Measurements from ENCODE around the gene GADL1.

Gene GADL1

GRCh38 chr3:30721314-30721634 is 173.2 kb downstream of the GADL1 start:
- no peak for DNase-seq (ENCODE audit: low read depth)

- DNase-seq (ENCODE audit: low read depth) = peak; percentile 58
Measured at GRCh38 chr3:30720586-30721313, 173.7 kb downstream of the GADL1 start.

- DNase-seq (ENCODE audit: low read depth) = no peak
Measured at GRCh38 chr3:30719536-30719935, 174.9 kb downstream of the GADL1 start.

GRCh38 chr3:30713885-30714503 is 180.5 kb downstream of the GADL1 start:
- no peak for DNase-seq (ENCODE audit: low read depth)

GRCh38 chr3:30712991-30713390 is 181.5 kb downstream of the GADL1 start:
- no peak for DNase-seq (ENCODE audit: low read depth)

GRCh38 chr3:30711867-30712266 is 182.6 kb downstream of the GADL1 start:
- DNase-seq (ENCODE audit: low read depth) = no peak

GRCh38 chr3:30711151-30711550 is 183.3 kb downstream of the GADL1 start:
- no peak for DNase-seq (ENCODE audit: low read depth)

- no peak for DNase-seq (ENCODE audit: low read depth)
Measured at GRCh38 chr3:30710017-30710416, 184.4 kb downstream of the GADL1 start.

- DNase-seq (ENCODE audit: low read depth) = no peak
Measured at GRCh38 chr3:30708472-30708871, 186.0 kb downstream of the GADL1 start.

- DNase-seq (ENCODE audit: low read depth) = no peak
Measured at GRCh38 chr3:30707825-30708224, 186.6 kb downstream of the GADL1 start.

- DNase-seq (ENCODE audit: low read depth) = no peak
Measured at GRCh38 chr3:30704931-30705890, 189.2 kb downstream of the GADL1 start.

- no peak for DNase-seq (ENCODE audit: low read depth)
Measured at GRCh38 chr3:30702828-30703397, 191.5 kb downstream of the GADL1 start.

GRCh38 chr3:30702038-30702827 is 192.2 kb downstream of the GADL1 start:
- no peak for DNase-seq (ENCODE audit: low read depth)

- no peak for DNase-seq (ENCODE audit: low read depth)
Measured at GRCh38 chr3:30700702-30701321, 193.6 kb downstream of the GADL1 start.

- no peak for DNase-seq (ENCODE audit: low read depth)
Measured at GRCh38 chr3:30699927-30700326, 194.5 kb downstream of the GADL1 start.

- DNase-seq (ENCODE audit: low read depth) = no peak
Measured at GRCh38 chr3:30698549-30698948, 195.9 kb downstream of the GADL1 start.

- DNase-seq (ENCODE audit: low read depth) = no peak
Measured at GRCh38 chr3:30696896-30697295, 197.6 kb downstream of the GADL1 start.

GRCh38 chr3:30696403-30696819 is 198.1 kb downstream of the GADL1 start:
- no peak for DNase-seq (ENCODE audit: low read depth)

GRCh38 chr3:30695302-30696061 is 199.0 kb downstream of the GADL1 start:
- DNase-seq (ENCODE audit: low read depth) = no peak

GRCh38 chr3:30694668-30695067 is 199.8 kb downstream of the GADL1 start:
- no peak for DNase-seq (ENCODE audit: low read depth)
